H1 (cell line): ENCODE data around the gene LMAN2. TPM values are rescaled to one million over a fixed set of nuclear protein-coding genes. Genes with fewer than 3 reads are reported as not detected.

ENCODE experiments used
- CTCF ChIA-PET: fragments of 300-600 bp; sonication (Branson Sonifier 250); formaldehyde crosslinking; loops from one replicate; lab custom pipeline; 2021; ENCODE audit not compliant: partially characterized antibody; lab: Charles Lee
- POLR2A ChIA-PET: fragments of 300-600 bp; sonication (Branson Sonifier 250); formaldehyde crosslinking; loops from one replicate; lab custom pipeline; 2021; ENCODE audit warnings: inconsistent platforms; ENCODE audit not compliant: partially characterized antibody; lab: Charles Lee
- DNase-seq, 2 experiments: peaks; one replicate each; pipeline versions ENCODE4 v3.0.0 to v3.0.0-alpha.2; 2010 to 2022; ENCODE audit warnings: low spot score in 2 of 2, low read depth in 1 of 2, mixed read lengths in 1 of 2
- FAIRE-seq: peaks from 2 replicates; lab custom pipeline; 2011; peaks lifted over from hg19 to GRCh38; lab: Jason Lieb, UNC
- H2AFZ ChIP-seq: 2 replicates; pipeline ENCODE4 v1.8.1; 2012; ENCODE audit warnings: low read length, inconsistent platforms
- H2AK5ac ChIP-seq: 2 replicates; pipeline ENCODE4 v1.6.1; 2013; ENCODE audit warnings: low read depth, low read length
- H2BK120ac ChIP-seq: replicated peaks from 2 replicates; pipeline ENCODE3; 2013; ENCODE audit warnings: low read depth, low read length, inconsistent platforms
- H2BK12ac ChIP-seq: 2 replicates; pipeline ENCODE4 v1.6.1; 2013; ENCODE audit warnings: low read depth, low read length
- H2BK15ac ChIP-seq: 2 replicates; pipeline ENCODE4 v1.6.1; 2013; ENCODE audit warnings: low read length
- H2BK20ac ChIP-seq: 2 replicates; pipeline ENCODE4 v1.6.1; 2013; ENCODE audit warnings: low read length
- H2BK5ac ChIP-seq: 2 replicates; pipeline ENCODE4 v1.6.1; 2013; ENCODE audit warnings: low read depth, low read length
- H3K14ac ChIP-seq: 2 replicates; pipeline ENCODE4 v1.6.1; 2013; ENCODE audit warnings: inconsistent platforms; ENCODE audit not compliant: insufficient read length
- H3K18ac ChIP-seq: 2 replicates; pipeline ENCODE4 v1.6.1; 2013; ENCODE audit warnings: low read length; ENCODE audit errors: extremely low read depth
- H3K23ac ChIP-seq: 2 replicates; pipeline ENCODE4 v1.6.1; 2013; ENCODE audit warnings: inconsistent platforms; ENCODE audit not compliant: insufficient read length
- H3K23me2 ChIP-seq: 2 replicates; pipeline ENCODE4 v1.6.1; 2013; ENCODE audit warnings: low read depth, low read length
- H3K27ac ChIP-seq: 2 replicates; pipeline ENCODE4 v1.6.1; 2011; ENCODE audit warnings: low read depth, low read length, inconsistent platforms
- H3K27me3 ChIP-seq, 4 experiments: replicated peaks in 1 of 4; 1 replicate in 1 of 4; 2 replicates in 3 of 4; pipeline versions ENCODE4 v1.6.1 to v1.8.1; 2011 to 2013; ENCODE audit warnings: low read length in 3 of 4, mild to moderate bottlenecking in 3 of 4, inconsistent platforms in 2 of 4, mixed read lengths in 2 of 4, moderate library complexity in 1 of 4; ENCODE audit not compliant: control insufficient read depth in 3 of 4, insufficient read depth in 3 of 4; ENCODE audit errors: extremely low read depth in 1 of 4
- H3K36me3 ChIP-seq, 4 experiments: 2 replicates each; pipeline versions ENCODE4 v1.6.1 to v1.8.1; 2011 to 2013; ENCODE audit warnings: mild to moderate bottlenecking in 4 of 4, low read length in 3 of 4, moderate library complexity in 2 of 4, control low read depth in 1 of 4, inconsistent platforms in 1 of 4; ENCODE audit not compliant: insufficient read depth in 4 of 4, control insufficient read depth in 2 of 4
- H3K4ac ChIP-seq: replicated peaks from 2 replicates; pipeline ENCODE3; 2013; ENCODE audit warnings: low read length, low read depth, mixed read lengths, inconsistent platforms; ENCODE audit not compliant: insufficient read length
- H3K4me1 ChIP-seq, 4 experiments: replicated peaks in 1 of 4; 1 replicate in 1 of 4; 2 replicates in 3 of 4; pipeline versions ENCODE4 v1.6.1 to v1.8.1; 2011 to 2013; ENCODE audit warnings: low read length in 3 of 4, inconsistent platforms in 2 of 4, mixed read lengths in 1 of 4; ENCODE audit not compliant: insufficient read depth in 4 of 4, control insufficient read depth in 3 of 4
- H3K4me2 ChIP-seq, 2 experiments: 2 replicates each; pipeline versions ENCODE4 v1.6.1 to v1.8.1; 2011 to 2013; ENCODE audit warnings: low read depth in 2 of 2, low read length in 2 of 2, control low read depth in 1 of 2, inconsistent platforms in 1 of 2, mild to moderate bottlenecking in 1 of 2; ENCODE audit not compliant: insufficient read depth in 1 of 2
- H3K4me3 ChIP-seq, 4 experiments: fragments of 200-600, 300-600 bp in 1 of 4; sonication (generic), shearing (Covaris generic), sonication (Bioruptor Twin) in 1 of 4; 2 replicates each; pipeline versions ENCODE4 v1.5.1 to v1.8.1; 2011 to 2016; ENCODE audit warnings: low read length in 4 of 4, low read depth in 3 of 4, control low read depth in 2 of 4, inconsistent platforms in 2 of 4, mild to moderate bottlenecking in 2 of 4, mixed read lengths in 1 of 4, moderate library complexity in 1 of 4; ENCODE audit not compliant: insufficient read depth in 2 of 4; ENCODE audit errors: extremely low read depth in 1 of 4
- H3K56ac ChIP-seq: replicated peaks from 2 replicates; pipeline ENCODE3; 2013; ENCODE audit warnings: low read depth, mild to moderate bottlenecking, mixed read lengths, low read length, inconsistent platforms; ENCODE audit not compliant: insufficient read length
- H3K79me1 ChIP-seq: 2 replicates; pipeline ENCODE4 v1.6.1; 2013; ENCODE audit warnings: low read depth, low read length, control low read depth
- H3K79me2 ChIP-seq, 2 experiments: 2 replicates each; pipeline versions ENCODE4 v1.6.1 to v1.8.1; 2012 to 2013; ENCODE audit warnings: low read length in 2 of 2, mild to moderate bottlenecking in 2 of 2, inconsistent platforms in 1 of 2; ENCODE audit not compliant: insufficient read depth in 2 of 2, control insufficient read depth in 1 of 2
- H3K9ac ChIP-seq, 4 experiments: replicated peaks in 1 of 4; 1 replicate in 1 of 4; 2 replicates in 3 of 4; pipeline versions ENCODE4 v1.6.1 to v1.8.1; 2011 to 2013; ENCODE audit warnings: low read depth in 3 of 4, low read length in 3 of 4, control low read depth in 2 of 4, mild to moderate bottlenecking in 2 of 4, moderate library complexity in 2 of 4, inconsistent platforms in 1 of 4; ENCODE audit errors: extremely low read depth in 1 of 4
- H3K9me3 ChIP-seq, 2 experiments: 2 replicates each; pipeline versions ENCODE4 v1.6.1 to v1.8.1; 2012 to 2013; ENCODE audit warnings: mild to moderate bottlenecking in 2 of 2, moderate library complexity in 2 of 2, control low read depth in 1 of 2, inconsistent platforms in 1 of 2, low read depth in 1 of 2, low read length in 1 of 2, mixed read lengths in 1 of 2; ENCODE audit not compliant: insufficient read depth in 2 of 2
- H4K20me1 ChIP-seq, 2 experiments: replicated peaks in 1 of 2; 2 replicates each; pipeline versions ENCODE3 to v1.8.1; 2011 to 2013; ENCODE audit warnings: inconsistent platforms in 2 of 2, low read length in 2 of 2, mild to moderate bottlenecking in 1 of 2; ENCODE audit not compliant: insufficient read depth in 2 of 2, control insufficient read depth in 1 of 2
- H4K5ac ChIP-seq: 2 replicates; pipeline ENCODE4 v1.6.1; 2013; ENCODE audit warnings: low read length, low read depth, mixed read lengths, inconsistent platforms; ENCODE audit not compliant: insufficient read length
- H4K8ac ChIP-seq: 2 replicates; pipeline ENCODE4 v1.8.0; 2013; ENCODE audit warnings: mild to moderate bottlenecking, moderate library complexity, low read length, inconsistent platforms; ENCODE audit not compliant: insufficient read depth; ENCODE audit errors: extremely low read depth
- H4K91ac ChIP-seq: replicated peaks from 2 replicates; pipeline ENCODE3; 2013; ENCODE audit warnings: low read length, mixed read lengths, inconsistent platforms; ENCODE audit not compliant: insufficient read length
- ATF2 ChIP-seq: IDR thresholded peaks from 2 replicates; pipeline ENCODE4 v1.6.1; 2012; ENCODE audit warnings: low read length, inconsistent platforms
- EP300 ChIP-seq, 2 experiments: IDR thresholded peaks; 1 replicate in 1 of 2; 2 replicates in 1 of 2; pipeline ENCODE4 v1.6.1; 2011 to 2012; ENCODE audit warnings: low read depth in 2 of 2, low read length in 2 of 2, mild to moderate bottlenecking in 2 of 2, borderline replicate concordance in 1 of 2, inconsistent platforms in 1 of 2, moderate library complexity in 1 of 2
- GABPA ChIP-seq: IDR thresholded peaks from 2 replicates; pipeline ENCODE4 v1.6.1; 2011; ENCODE audit warnings: mild to moderate bottlenecking, low read length, moderate library complexity, borderline replicate concordance; ENCODE audit not compliant: insufficient read depth
- HDAC6 ChIP-seq: IDR thresholded peaks from one replicate; pipeline ENCODE4 v1.7.1; 2012; ENCODE audit warnings: low read depth, mild to moderate bottlenecking, inconsistent platforms, low read length, moderate library complexity
- KDM1A ChIP-seq: fragments of 200-600, 300-600 bp; sonication (generic); IDR thresholded peaks from 2 replicates; pipeline ENCODE4 v1.7.1; 2016; ENCODE audit warnings: mild to moderate bottlenecking, low read length, borderline replicate concordance
- KDM4A ChIP-seq: IDR thresholded peaks from one replicate; pipeline ENCODE4 v1.7.1; 2012; ENCODE audit warnings: low read depth, mild to moderate bottlenecking, moderate library complexity, low read length, inconsistent platforms; ENCODE audit not compliant: severe bottlenecking
- KDM5A ChIP-seq: fragments of 200-600 bp; IDR thresholded peaks from 2 replicates; pipeline ENCODE4 v1.7.1; 2012; ENCODE audit warnings: mild to moderate bottlenecking, low read length, inconsistent platforms, mixed read lengths
- RAD21 ChIP-seq, 2 experiments: IDR thresholded peaks in 1 of 2; conservative IDR thresholded peaks in 1 of 2; 2 replicates each; pipeline ENCODE4 v1.6.1; 2011; ENCODE audit warnings: low read depth in 2 of 2, low read length in 2 of 2, improper control_type of control experiment in 1 of 2, inconsistent platforms in 1 of 2, mild to moderate bottlenecking in 1 of 2, moderate library complexity in 1 of 2
- SAP30 ChIP-seq: fragments of 300-600 bp; sonication (generic); IDR thresholded peaks from 2 replicates; pipeline ENCODE4 v1.7.1; 2012; ENCODE audit warnings: low read length, moderate library complexity, mild to moderate bottlenecking, inconsistent platforms; ENCODE audit not compliant: insufficient read depth, insufficient replicate concordance
- SIX5 ChIP-seq: IDR thresholded peaks from 2 replicates; pipeline ENCODE4 v1.6.1; 2011; ENCODE audit warnings: mild to moderate bottlenecking, low read depth, low read length
- WGBS, 2 experiments: shearing (Covaris generic) in 1 of 2; methylation state at CpG; one replicate each; pipeline versions ENCODE4 v1.1.6 to v1.1.7; 2013 to 2015; ENCODE audit warnings: low lambda C conversion rate in 2 of 2, mixed read lengths in 2 of 2, inconsistent platforms in 1 of 2, low coverage in 1 of 2, missing lambda C conversion rate in 1 of 2; ENCODE audit not compliant: insufficient replicate concordance in 2 of 2, insufficient coverage in 1 of 2, insufficient read length in 1 of 2; ENCODE audit errors: extremely low coverage in 1 of 2, missing lambda C conversion rate in 1 of 2; 5-methylcytosine and 5-hydroxymethylcytosine counted together
- polyA plus RNA-seq, 7 experiments: library from polyadenylated mRNA; depleted of rRNA in 3 of 7; stranded (reverse) in 5 of 7; unstranded in 2 of 7; fragments of >200 nt in 5 of 7; fragments of 200-250 nt in 2 of 7; gene quantifications; 1 replicate in 5 of 7; 2 replicates in 1 of 7; 4 replicates in 1 of 7; pipeline versions ENCODE4 v1.2.1 to v1.2.3, GENCODE V29; 2011 to 2013; ENCODE audit warnings: missing spikeins in 2 of 7, mixed read lengths in 2 of 7
- total RNA-seq: library from RNA; stranded (reverse); fragmentation: NEBNext Ultra II Directional; extraction: Animal tissue kit (Norgen Biotek cat#: 25700); gene quantifications from 2 replicates; pipeline ENCODE4 v1.2.1, GENCODE V29; 2021

Gene LMAN2
- total and polyA plus RNA-seq, 2 of the 8 experiments (the other 6 are each of a cell fraction or from before 2014, with no cell fraction given) = 116 to 225 TPM

GRCh38 chr5:177299697-177300096 is 51.8 kb downstream of the LMAN2 start:
- Histone ChIP-seq H3K4ac (no peak overlapping the region), H2BK12ac (no peak overlapping the region), H3K23ac (no peak overlapping the region), H2BK20ac (no peak overlapping the region), H3K79me1 (peaks cover 9% of the 10 kb centered on the region; the same call in 1 of the 2 replicates), H3K27ac (no peak overlapping the region), H4K5ac (no peak overlapping the region), H4K91ac (no peak overlapping the region), H3K27me3 (no peaks in the 10 kb centered on the region), H2BK120ac (no peak overlapping the region), H3K23me2 (peaks cover 13% of the 10 kb centered on the region; the same call in 1 of the 2 replicates), H3K4me3 (no peak overlapping the region), H2AFZ (no peak overlapping the region), H3K9ac (no peak overlapping the region), H4K20me1 (peaks cover 9 to 19% of the 10 kb centered on the region in 2 experiments), H2BK15ac (no peak overlapping the region), H3K9me3 (no peaks in the 10 kb centered on the region), H3K4me1 (peaks cover 3 to 19% (median 6%) of the 10 kb centered on the region in 4 experiments; a peak in 6 of 7 replicates), H2AK5ac (no peak overlapping the region), H4K8ac (no peak overlapping the region), H3K79me2 (peaks cover 8 to 9% of the 10 kb centered on the region in 2 experiments), H3K18ac (no peak overlapping the region), H3K36me3 (peaks cover 7 to 28% (median 15%) of the 10 kb centered on the region in 4 experiments), H3K4me2 (no peak overlapping the region), H2BK5ac (no peak overlapping the region), H3K56ac (no peak overlapping the region), H3K14ac (no peak overlapping the region)
- DNase-seq (no peak), FAIRE-seq (no peak)
- WGBS, 2 experiments = 85% methylated on average over 5 of the region's 9 CpGs; no CpG with 5 or more reads in 1 of the 2 experiments
- ChIA-PET POLR2A (interaction anchor here (0.9 to 12.1 kb wide), 4 partner anchors 10 to 164 kb away, joined by 3 to 111 read pairs (median 5); partner anchors contain the start of gene NSD1), CTCF (interaction anchor here (0.5 to 6.5 kb wide), 9 partner anchors 10 to 188 kb away, joined by 3 to 37 read pairs (median 3); no protein-coding TSS in a partner anchor)
- no peak for TF ChIP-seq KDM5A
- no peak for TF ChIP-seq EP300 (IDR thresholded peaks at IDR 0.05; ENCODE audit: borderline replicate concordance in 1 of 2, low read depth in 2 of 2, low read length in 2 of 2)
- no peak for TF ChIP-seq KDM1A
- TF ChIP-seq RAD21 (IDR thresholded peaks at IDR 0.05 in 1 of 2, conservative IDR thresholded peaks at IDR 0.05 in 1 of 2; ENCODE audit: low read depth in 2 of 2, low read length in 2 of 2) = no peak
- TF ChIP-seq SIX5 = no peak
- no peak for TF ChIP-seq GABPA
- no peak for TF ChIP-seq ATF2
- no peak for TF ChIP-seq HDAC6
- TF ChIP-seq KDM4A = no peak
- TF ChIP-seq SAP30 = no peak
